ENCODE data around the gene SETD3. TPM values are rescaled to one million over a fixed set of nuclear protein-coding genes. Genes with fewer than 3 reads are reported as not detected.

The SETD3 gene
- total and polyA plus RNA-seq, 9 donors, result 27.9 to 133 (median 79.2) TPM

DNA sequence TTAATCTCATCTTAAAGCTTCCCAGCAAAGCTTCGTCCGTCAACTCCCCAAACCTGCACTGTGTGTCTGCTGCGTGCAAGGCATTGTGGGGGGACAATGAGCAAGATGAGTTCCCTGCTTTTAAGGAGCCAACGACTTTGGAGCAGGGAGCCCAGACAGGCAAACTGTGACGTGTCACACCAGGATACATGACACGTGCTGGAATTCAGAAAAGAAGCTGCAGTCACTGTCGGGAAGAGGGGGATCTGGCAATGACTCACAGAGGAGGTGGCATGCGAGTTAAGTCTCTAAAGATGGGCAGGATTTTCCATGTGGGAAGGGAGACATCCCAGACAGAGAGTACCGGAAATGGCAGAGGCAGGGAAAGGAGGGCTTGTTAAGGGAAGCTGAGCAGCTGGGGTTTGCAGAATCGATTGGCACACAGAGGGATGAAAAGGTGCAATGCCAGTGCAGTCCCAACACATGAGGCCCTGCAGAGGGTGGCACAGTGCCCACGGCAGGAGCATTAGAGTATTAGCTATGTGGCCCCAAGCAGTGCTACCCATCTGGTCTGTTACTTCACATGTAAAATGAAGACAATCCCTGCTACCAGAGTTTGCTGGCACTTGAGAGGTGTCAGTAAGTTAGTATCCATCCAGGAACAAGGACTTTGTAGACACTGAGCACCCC lies 52.9 kb downstream of the SETD3 start:
- H3K4me3 ChIP-seq, result no peak overlapping the region
- H3K4me1 ChIP-seq (ENCODE audit: insufficient read depth), result peaks cover 1% of the 10 kb centered on the region
- TF ChIP-seq POLR2A (IDR thresholded peaks at IDR 0.05) (no peak), EP300 (IDR thresholded peaks at IDR 0.05) (no peak)
- TF ChIP-seq, protein P1, sequence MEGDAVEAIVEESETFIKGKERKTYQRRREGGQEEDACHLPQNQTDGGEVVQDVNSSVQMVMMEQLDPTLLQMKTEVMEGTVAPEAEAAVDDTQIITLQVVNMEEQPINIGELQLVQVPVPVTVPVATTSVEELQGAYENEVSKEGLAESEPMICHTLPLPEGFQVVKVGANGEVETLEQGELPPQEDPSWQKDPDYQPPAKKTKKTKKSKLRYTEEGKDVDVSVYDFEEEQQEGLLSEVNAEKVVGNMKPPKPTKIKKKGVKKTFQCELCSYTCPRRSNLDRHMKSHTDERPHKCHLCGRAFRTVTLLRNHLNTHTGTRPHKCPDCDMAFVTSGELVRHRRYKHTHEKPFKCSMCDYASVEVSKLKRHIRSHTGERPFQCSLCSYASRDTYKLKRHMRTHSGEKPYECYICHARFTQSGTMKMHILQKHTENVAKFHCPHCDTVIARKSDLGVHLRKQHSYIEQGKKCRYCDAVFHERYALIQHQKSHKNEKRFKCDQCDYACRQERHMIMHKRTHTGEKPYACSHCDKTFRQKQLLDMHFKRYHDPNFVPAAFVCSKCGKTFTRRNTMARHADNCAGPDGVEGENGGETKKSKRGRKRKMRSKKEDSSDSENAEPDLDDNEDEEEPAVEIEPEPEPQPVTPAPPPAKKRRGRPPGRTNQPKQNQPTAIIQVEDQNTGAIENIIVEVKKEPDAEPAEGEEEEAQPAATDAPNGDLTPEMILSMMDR (IDR thresholded peaks at IDR 0.05), result no peak
- 78 to 83% (median 80%) methylated on average over 11 of the region's 11 CpGs for WGBS, 3 donors
- H3K27ac ChIP-seq, result no peak overlapping the region
- no peaks in the 10 kb centered on the region for H3K36me3 ChIP-seq
- intact Hi-C loops (cut with DNase I), result no loop called here
- DNase-seq, result no peak
- H3K9me3 ChIP-seq, result no peaks in the 10 kb centered on the region
- no peaks in the 10 kb centered on the region for H3K27me3 ChIP-seq

DNA sequence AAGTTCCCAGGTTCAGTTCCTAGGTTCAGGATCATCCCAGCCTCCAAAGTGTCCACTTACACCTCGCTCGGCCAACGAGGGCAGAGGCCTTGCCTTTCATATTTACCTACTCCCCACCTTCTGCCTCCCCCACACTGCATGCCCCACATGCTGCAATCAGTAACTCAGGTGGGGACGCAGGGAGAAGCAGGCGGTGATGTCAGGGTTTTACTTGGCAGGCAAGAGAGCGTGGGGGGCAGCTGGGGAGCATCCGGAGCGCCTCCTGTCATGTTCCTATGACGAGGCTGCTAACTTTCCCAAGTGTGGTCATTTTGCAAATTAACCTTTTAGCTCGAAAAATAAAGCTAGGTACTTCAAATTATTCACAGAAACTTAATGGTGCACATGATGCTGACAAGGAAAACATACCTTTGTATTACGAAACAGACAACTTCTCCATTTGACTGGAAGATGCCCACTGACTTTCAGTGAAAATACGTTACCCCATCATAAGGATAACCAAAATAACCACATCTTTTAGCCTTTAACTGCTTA lies 53.8 kb downstream of the SETD3 start:
- no peak for DNase-seq

DNA sequence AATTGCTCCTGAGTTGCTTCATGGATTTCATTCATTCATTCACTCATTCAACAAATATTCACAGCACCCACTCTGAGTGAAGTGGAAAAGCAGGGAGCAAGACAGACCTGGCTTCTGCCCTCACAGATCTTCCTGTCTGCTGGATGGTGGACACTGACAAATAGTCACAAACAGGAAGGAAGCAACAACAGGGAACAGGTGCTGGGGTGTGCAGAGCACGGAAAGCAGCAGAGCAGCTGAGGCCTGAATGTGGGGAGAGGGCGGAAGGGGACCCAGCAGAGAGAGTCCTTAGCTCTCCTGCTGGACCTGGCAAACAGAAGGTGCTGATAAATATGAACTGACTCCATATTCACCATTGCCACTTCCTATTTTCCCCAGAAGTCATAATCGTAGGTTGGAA lies 54.4 kb downstream of the SETD3 start:
- no peak overlapping the region for H3K4me3 ChIP-seq
- H3K27ac ChIP-seq, result no peak overlapping the region
- TF ChIP-seq, protein P1 (IDR thresholded peaks at IDR 0.05), result no peak
- no peak for TF ChIP-seq POLR2A (IDR thresholded peaks at IDR 0.05)
- TF ChIP-seq EP300 (IDR thresholded peaks at IDR 0.05), result no peak
- H3K9me3 ChIP-seq, result no peaks in the 10 kb centered on the region
- intact Hi-C loops (cut with DNase I), result no loop called here
- no peaks in the 10 kb centered on the region for H3K36me3 ChIP-seq
- DNase-seq, result no peak
- H3K27me3 ChIP-seq, result no peaks in the 10 kb centered on the region
- H3K4me1 ChIP-seq (ENCODE audit: insufficient read depth), result peaks cover 1% of the 10 kb centered on the region
- WGBS, 3 donors, result 92 to 93% (median 92%) methylated on average over 3 of the region's 3 CpGs

More for the DNA sequence above, 53.8 kb downstream of the SETD3 start:
- Histone ChIP-seq H3K9me3 (no peaks in the 10 kb centered on the region), H3K36me3 (no peaks in the 10 kb centered on the region), H3K27ac (no peak overlapping the region), H3K4me3 (no peak overlapping the region), H3K27me3 (no peaks in the 10 kb centered on the region), H3K4me1 (ENCODE audit: insufficient read depth) (peaks cover 1% of the 10 kb centered on the region)
- 83 to 88% (median 85%) methylated on average over 12 of the region's 12 CpGs for WGBS, 3 donors
- intact Hi-C loops (cut with DNase I), result no loop called here
- TF ChIP-seq EP300 (IDR thresholded peaks at IDR 0.05), result no peak
- TF ChIP-seq POLR2A (IDR thresholded peaks at IDR 0.05), result no peak
- TF ChIP-seq, protein P1 (IDR thresholded peaks at IDR 0.05), result no peak

DNA sequence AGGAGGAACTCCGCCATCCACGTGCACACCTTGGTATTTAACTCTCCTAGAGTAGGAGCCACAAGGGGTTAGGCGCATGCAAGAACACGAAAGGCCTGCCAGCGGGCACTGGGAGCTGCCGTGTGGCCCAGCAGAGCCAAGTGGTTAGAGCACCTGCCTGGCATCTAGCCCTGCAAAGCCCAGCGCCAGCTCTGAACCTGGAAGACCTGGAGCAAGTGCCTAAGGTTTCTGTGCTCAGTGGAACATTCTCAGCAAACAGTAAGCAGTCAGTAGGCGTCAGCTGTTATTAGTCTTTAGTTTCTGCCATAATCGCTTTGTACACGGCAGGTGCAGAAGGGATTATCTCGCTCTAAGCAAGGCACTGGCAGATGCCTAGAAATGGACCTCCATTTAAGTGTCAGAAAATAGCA lies 55.4 kb downstream of the SETD3 start:
- WGBS, 3 donors, result 88 to 94% (median 90%) methylated on average over 11 of the region's 11 CpGs
- H3K27ac ChIP-seq, result no peak overlapping the region
- intact Hi-C loops (cut with DNase I), result no loop called here
- no peaks in the 10 kb centered on the region for H3K36me3 ChIP-seq
- H3K4me1 ChIP-seq (ENCODE audit: insufficient read depth), result peaks cover 1% of the 10 kb centered on the region
- no peaks in the 10 kb centered on the region for H3K9me3 ChIP-seq
- H3K27me3 ChIP-seq, result no peaks in the 10 kb centered on the region
- H3K4me3 ChIP-seq, result no peak overlapping the region
- TF ChIP-seq POLR2A (IDR thresholded peaks at IDR 0.05) (no peak), EP300 (IDR thresholded peaks at IDR 0.05) (no peak)
- TF ChIP-seq, protein P1 (IDR thresholded peaks at IDR 0.05), result no peak
- no peak for DNase-seq

Measured in ovary (tissue), 9 donors.